Globus pallidus (tissue), 1 donor: ENCODE results near the gene COL6A3.

Experiments used
- DNase-seq: peaks from one replicate; pipeline ENCODE4 v3.0.0-alpha.2; 2015; ENCODE audit warnings: low spot score

COL6A3 gene

DNA sequence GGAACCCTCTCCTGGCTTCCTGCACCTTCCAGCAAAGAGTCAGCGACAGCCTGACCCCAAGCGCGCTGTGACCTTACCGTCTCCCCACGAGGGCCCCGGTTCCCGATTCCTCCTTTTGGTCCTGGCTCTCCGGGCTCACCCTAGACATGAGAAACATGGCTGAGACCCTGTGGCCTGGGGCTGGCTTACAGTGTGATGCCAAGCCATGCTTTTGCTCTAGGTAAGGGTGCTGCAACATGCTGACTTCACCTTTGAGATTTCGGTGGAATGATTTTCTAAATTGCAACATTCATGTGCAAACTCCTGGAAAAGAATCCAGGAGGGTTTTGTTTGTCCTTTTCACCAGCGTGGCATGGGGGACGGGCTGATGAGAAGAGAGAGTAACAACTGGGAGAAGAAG lies 63.9 kb downstream of the COL6A3 start:
- DNase-seq, result no peak

DNA sequence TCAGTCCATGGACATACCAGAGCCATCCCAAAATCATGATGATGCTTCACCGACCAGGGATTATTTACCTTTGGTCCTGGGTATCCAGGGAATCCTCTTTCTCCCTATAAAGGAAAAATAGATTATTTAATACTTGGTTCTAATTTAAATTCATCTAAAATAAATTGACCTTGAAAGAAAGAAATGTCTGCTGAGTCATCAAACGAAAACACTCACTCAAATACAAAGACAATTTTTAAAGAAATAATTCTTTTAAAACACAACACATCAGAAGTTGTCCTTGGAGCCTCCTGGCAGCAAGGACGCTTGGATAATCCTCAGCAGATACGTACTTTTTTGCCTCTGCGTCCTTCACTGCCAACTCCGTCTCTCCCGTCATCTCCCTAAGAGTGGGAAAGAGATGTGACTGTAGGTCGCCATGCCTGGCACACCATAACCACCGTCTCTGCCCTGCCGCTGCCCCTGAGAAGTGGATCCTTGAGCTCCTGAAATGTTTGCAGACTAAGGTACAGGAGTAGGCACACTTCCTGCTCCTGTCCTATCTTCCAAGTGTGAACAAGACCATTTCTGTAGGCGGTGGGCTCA lies 65.6 kb downstream of the COL6A3 start:
- DNase-seq, result no peak

DNA sequence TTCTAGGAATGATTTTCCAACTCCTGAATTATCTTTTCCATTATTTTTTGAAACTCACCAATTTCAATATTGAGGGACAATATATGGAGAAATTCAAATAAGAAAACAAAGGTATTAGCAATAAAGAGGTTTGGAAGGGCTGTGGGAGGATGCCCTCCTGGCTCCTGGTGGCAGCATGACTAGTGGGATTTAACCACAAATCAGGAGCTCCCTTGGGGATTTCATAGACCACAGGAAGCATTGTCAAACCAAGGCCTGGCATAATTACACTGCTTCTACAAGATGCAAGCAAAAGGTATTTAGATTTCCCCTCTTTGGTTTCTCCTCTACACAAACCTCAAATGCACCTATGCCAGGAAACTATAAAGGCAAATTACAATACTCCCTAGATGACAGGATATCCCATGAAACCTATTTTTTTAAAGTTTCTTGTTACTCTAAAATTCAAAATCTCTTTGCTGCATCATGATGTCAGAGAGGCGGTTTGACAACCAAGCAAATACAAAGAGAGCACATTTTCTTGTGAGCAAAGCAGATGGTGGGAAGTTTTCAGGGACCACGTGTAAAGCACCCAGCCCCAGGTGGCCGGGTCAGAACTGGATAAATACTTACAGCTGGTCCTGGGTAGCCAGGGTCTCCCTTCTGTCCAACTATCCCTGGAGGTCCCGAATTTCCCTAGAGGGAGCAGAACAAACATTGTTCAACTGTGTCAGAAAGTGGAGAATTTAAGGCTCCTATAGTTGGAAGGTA lies 67.9 kb downstream of the COL6A3 start:
- DNase-seq, result no peak

DNA sequence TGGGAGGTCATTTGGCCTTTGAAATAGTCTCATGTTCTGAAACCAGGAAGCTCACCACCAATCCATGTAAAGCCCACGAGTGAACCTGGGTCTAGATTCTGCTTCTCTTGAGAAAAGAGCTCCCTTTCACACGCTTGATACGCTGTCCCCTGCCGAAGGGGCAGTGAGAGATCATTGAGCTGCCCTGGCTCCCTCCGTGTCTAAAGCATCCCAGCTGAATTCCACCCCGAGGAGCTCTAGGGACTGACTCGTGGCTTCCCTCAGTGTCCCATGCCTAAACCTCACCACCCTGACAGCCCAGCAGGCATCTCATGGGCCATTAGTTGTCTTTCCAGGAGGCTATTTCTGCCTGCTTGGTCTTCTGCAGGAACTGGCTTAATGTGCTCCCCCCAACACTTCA lies 68.6 kb downstream of the COL6A3 start:
- DNase-seq, result no peak

DNA sequence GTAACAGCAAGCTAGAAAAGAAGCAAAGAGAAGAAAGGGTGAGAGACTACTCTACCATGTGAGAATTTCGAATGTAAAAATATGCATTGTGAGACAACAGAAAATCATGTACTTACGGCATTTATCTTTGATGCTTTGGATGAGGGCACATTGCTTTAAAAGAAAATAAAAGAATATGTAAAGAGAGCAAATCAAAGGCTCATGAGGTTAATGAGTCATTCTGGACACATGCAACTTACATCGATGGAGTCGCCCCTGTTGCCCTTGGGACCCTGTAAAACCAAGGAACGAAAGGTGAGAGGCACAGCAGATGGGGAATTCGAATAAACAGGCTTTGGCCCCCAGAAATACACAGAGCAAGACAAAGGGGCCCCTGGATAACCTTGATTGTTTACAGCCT lies 69.0 kb downstream of the COL6A3 start:
- DNase-seq, result no peak

DNA sequence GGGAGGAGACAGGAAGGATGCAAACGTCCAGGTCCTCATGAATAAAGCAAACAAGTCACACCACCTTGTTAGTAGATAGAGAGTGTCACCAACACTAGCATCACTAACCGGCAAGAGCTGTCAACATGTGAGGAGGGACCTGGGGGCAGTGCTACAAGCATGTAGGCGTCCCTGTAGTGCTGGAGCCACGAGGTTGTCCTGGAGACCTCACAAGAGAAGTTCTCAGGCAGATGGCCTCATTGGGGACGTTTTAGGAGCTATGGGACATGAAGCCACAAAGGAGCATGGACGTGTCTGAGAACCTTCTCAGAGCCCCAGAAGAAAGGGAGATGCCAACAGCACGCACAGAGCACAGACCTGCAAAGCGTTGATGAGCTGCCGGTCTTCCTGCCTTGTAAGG lies 70.0 kb downstream of the COL6A3 start:
- DNase-seq, result no peak

DNA sequence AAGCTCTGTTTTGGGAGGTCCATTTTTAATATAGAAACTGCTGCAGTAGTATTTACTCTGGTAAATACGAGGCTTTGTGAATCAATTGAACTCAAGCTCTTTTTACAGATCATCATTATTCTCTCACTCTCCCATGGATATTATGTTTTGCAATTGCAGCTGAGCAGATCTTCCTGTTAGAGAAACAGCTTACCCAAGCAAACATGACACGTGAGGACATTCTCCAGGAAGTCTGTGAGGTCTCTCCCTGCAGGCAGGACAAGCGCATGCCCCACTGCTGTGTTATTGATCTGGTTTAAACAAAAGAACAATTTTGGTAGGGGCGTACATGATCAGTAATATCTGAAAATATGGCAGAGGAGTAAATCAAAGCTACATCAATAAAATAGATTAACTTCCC lies 72.1 kb downstream of the COL6A3 start:
- no peak for DNase-seq

DNA sequence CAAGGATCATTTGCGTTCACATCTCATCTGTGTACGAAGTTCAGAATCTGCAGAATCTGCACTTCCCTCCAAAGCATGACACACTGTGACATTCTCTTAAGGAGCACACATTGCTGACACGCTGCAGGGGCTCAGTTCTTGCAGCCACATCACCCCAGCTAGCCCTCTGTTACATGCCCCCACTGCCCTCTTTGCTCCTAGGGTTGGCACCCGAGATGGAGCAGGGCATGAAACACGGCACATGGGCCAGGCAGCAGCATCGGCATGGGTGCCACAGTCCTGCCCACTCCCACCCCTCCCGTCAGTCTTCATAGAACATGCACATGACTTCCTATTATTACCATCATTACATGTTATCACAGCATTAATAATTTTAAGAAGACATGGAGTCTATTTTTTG lies 76.4 kb downstream of the COL6A3 start:
- no peak for DNase-seq

DNA sequence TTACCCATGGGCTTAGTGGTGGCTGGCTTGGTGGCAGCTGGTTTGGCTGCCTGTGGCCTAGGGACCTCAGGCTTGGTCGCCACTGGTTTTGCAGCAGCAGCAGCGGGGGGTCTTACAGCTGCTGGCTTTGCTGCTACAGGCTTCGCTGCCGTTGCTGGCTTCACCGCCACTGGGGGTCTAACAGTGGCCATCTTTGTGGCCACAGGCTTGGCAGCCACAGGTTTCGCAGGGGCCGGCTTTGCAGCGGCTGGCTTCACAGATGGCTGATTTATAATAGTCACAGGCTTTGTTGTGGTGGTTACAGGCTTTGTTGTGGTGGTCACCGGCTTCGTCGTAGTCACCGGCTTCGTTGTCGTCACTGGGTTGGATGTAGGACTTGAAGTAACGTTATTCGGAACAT lies 77.8 kb downstream of the COL6A3 start:
- DNase-seq, result no peak

DNA sequence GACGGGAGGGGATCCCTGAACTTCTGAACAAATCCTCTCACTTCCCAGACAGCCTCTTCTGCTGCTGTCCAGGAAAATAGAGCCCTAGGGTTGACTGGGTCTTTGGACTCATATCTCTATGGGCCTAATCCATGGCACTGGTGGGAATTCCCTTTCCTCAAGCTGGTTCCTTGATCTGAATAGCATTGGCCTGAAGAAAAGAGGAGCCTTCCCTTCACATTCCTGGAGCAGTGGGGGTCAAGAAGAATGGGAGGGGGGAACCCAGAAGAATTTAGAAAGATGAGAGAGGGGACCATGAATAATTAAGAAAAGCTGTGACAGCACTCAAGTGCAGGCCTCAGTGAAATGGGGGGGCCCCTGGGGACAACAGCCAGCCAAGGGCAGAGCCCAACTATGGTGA lies 80.2 kb downstream of the COL6A3 start:
- no peak for DNase-seq

DNA sequence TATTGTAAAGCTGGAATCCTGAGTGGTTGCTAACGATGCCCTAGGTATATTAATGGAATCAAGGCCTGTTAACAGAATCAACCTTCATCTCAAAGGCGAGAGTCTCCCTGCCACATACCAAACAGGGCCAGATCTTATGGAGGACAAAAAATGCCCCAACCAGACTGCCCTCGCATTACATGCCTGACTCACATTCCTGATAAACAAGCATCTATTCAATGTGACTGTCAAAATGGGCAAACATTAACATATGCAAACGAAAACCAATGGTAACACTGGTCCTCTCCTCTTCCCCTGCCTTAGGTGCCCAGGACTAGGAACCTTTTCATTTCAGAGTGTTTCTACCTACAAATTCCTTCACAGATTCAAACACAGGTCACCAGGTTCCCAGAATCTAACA lies 83.4 kb downstream of the COL6A3 start:
- DNase-seq, result no peak

DNA sequence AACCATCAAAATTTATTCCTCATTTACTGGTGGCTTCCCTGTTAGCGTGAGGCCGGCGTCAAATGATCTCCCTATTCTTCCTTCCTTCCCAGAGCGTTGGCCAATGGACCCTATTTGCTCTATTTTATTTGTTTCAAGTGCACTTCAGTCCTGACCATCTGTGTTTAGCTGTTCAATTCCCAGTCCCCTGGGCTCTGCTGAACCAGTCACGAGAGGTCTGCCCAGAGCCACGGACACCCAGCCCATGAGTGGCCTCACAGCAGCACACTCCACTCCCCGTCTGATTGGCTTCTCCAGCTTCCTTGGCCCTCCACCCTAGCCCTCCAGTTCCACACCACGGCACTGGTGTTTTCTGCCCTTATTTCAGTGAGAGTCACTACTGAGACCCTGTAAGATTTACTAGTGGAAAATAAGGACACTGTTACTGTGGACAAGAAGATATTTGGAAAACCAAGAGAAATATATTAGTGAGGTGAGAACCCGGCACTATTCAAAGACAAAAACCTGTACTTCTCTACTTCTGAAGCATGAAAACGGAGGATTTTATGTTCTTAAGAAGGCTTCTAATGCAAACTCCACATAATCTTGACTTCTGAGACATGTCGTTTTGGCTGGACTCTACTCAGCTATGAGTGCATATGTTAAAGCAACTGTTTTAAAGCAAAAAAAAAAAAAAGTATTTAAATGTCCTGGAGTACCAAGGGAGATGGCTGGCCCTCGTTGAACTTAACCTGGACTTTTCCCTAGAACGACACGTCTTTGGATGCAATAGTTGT lies 86.6 kb downstream of the COL6A3 start:
- no peak for DNase-seq

DNA sequence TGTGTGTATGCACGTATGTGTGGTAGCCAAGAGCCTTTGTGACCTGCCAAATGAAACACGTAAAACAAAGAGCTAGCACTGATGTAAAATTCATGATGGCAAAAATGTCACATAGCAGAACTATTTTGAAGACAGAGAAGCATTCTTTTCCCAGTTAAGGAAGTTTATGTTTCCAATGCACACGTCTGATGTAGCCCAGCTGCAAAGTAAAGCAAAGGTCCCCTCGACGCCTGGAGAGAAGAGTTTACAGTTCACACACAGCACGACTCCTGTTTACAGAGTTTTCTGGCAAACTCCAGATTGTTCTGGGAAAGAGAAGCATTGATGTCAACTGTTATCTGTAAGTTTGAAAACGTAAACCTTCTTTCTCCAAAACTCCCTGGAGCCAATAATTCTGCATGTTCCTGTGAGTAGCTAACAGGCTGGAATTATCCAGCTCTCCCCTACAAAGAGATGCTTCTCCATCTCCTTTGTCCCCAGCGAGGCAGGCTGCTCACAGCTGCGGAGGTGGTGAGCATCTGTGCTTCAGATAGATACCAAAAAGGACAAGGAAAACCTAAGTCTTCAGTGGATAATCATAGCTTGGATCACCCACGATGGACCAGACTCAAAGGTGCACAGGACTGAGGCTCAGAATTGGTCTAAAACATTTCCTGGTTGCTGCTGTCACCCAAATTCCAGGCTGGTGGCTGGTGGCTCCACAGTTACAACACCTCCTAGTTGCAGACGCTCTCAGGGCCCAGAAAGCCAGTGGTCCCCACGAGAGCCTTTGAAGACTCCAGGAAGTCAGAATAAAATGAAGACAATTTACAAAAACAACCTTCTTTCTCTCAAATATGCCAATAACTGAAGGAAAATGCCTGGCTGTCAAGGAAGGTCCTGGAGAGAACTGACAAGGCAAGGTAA lies 87.4 kb downstream of the COL6A3 start:
- DNase-seq, result no peak

DNA sequence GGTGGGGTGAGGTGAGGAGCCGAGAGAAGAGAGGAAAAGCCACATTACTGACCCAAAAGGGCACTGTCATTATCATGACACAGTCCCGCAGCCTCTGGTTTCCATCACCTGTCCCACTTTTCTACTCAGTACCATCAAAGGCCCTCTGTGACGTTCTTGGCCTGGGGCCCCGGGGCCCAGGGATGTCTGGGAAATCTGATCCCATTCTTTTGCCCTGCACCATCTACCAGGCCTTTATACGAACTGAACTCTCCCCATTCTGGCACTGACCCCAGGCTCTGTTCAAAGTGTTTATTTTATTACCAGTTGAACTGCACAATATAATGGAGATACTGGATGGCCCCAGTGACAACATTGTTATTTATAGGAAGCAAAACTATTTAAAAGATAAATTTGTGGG lies 89.1 kb downstream of the COL6A3 start:
- no peak for DNase-seq

DNA sequence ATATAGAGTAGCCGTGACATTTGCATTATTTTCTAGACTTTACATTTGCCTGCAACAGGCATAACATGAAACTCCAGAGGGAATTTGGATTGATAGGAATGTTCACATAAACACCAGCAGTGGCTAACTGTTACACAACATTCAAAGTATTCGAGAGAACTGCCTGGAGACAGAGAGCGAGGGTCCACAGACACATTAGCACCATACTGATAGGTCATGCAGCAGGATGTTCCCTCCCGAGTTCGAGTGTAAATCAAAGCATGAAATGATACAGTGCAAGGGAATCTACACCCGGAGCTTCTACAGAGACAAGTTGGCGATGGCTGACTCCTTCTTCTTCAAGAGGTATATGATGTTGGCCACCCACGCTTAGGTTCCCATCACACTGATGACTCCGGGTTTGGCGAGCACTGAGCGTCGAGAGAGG lies 89.5 kb downstream of the COL6A3 start:
- DNase-seq, result no peak

DNA sequence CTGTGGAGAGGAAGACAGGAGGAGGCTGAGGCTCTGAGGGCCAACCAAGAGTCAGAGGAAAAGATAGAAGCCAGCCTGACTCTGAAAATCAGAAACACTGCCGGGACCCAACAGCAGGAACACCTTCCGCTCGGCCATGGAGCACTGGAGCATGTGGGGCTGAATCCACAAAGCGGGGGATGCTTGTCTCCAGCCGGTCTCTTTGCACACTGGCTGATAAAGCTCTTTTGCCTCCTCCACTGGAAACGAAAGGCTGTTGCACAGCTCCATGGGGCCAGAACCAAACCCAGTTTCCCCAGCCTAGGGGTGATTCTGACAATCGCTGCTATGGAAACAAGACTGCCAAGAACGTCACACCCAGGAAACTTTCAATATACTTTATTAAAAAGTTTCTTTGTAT lies 90.3 kb downstream of the COL6A3 start:
- DNase-seq, result no peak

DNA sequence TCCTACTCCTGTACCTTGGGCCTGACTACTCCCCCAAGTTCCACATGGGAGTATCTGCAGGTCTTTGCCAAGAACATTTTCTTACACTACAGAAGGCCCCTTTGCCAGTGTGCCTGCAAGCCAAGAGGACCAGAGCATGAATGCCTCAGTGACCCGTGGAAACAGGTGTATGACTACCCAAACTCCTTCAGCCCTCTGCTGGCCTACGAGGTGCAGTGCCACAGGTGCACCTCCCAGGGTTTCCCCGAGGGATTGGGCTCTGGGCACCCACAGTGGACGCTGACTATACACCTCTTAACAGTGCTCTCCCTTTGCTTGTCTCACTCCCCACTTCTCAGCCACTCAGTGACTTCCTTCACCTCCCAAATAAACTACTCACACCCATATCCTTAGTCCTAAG lies 91.4 kb downstream of the COL6A3 start:
- DNase-seq, result no peak

DNA sequence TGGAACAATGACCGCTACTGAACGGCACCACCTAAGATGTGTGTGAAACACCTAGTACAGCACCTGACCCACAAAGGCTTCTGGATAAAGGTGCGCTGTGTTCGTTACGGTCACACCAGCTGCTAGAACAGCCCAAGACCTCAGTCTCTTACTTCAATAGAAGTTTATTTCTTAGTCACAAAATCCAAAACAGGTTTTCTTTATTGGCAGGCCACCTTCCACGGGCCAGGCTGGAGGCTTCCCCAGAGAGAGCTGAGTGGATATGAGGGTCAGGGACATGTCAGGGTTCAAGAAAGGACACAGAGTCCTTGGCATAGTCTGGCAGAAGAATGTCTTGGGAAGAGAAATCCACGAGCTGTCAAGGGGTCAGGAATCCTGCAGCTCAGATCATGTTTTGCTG lies 92.2 kb downstream of the COL6A3 start:
- no peak for DNase-seq

DNA sequence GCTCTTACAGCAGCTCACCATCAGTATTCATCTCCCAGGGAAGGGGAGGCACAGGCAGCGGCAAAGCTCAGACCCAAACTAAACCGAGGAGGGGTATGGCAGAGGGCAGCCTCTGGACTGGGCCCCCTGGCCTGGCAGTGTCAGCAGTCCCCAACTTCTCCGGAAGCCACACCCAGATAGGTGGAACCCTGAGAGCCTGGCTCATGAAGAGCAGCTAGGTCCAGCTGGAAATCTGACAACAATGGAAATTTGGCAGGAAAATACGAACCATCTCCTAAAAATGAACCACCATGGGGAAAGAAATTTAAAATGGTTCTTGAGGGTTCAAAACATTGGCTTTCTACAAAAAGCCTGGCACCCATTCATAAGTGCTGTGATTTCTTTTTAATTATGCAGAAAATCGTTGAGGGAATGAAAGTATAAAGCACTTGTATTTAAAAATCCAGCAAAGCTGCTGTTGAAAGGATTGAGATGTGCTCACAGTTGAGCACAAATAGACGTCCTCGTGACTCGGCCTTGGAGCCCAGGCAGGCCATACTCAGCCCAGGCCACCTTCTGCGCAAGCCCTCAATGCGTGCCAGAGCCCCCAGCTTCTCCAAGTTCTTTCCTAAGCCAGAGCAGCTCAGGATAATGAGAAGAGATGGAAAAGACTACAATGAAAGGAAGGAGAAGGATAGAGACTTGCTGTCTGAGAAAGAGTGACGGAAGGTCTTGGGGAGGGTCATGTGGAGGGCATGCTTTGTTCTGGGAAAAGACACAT lies 93.0 kb downstream of the COL6A3 start:
- peak; percentile 19 for DNase-seq

DNA sequence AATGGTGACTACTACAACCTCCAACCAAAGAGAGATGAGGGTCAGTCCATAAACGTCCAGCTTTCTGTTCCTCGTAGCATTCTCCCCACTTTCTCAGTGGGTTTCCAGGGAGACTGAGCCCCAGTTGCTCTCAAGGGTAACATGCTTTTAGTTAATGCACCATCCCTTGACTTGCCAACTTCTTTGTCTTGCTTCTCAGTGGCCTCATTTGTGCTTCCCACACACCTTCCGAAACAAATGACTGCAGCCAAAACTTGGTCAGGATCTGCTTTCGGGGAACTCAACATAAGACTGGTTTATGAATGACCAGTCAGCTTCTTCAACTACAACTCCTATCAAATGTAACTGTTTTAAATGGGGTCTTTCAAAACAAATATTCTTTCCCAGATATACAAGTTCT lies 94.1 kb downstream of the COL6A3 start:
- DNase-seq, result no peak

DNA sequence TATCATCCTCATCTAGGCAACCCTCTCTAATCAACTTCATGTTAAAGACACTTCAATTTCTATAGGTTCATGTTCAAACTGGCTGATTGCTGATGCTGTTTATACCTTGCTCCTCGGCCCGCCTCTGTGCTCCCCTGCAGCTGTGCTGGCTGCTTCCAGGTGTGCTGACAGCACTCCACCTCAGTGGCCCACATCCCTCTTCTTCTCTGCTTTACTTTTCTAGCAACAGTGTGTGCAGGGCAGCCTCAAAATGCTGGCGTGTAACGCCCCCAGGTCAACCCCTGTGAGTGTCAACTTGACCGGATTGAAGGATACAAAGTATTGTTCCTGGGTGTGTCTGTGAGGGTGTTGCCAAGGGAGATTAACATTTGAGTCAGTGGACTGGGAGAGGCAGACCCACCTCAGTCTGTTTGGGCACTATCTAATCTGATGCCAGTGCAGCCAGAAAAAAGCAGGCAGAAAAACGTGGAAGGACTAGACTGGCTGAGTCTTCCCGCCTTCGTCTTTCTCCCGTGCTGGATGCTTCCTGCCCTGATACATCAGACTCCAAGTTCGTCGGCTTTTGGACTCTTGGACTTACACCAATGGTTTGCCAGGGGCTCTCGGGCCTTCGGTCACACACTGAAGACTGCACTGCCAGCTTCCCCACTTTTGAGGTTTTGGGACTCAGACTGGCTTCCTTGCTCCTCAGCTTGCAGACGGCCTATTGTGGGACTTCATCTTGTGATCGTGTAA lies 94.7 kb downstream of the COL6A3 start:
- no peak for DNase-seq
